K562 (cell line): ENCODE measurements around the gene MAST3. TPM values are rescaled to one million over a fixed set of nuclear protein-coding genes. Genes with fewer than 3 reads are reported as not detected.

Experiments used
- ATF3 ChIP-seq, 2 experiments: fragments of 450-650 bp in 1 of 2; sonication (generic) in 1 of 2; formaldehyde crosslinking in 1 of 2; IDR thresholded peaks in 1 of 2; conservative IDR thresholded peaks in 1 of 2; 2 replicates each; pipeline versions ENCODE4 v1.6.1 to v1.8.1; 2016 to 2023; ENCODE audit warnings: mild to moderate bottlenecking in 2 of 2, moderate library complexity in 2 of 2, inconsistent platforms in 1 of 2, missing genetic modification reagents in 1 of 2
- ATF4 ChIP-seq: fragments of 450-650 bp; formaldehyde crosslinking; IDR thresholded peaks from 2 replicates; pipeline ENCODE4 v1.4.0; 2022; ENCODE audit warnings: mild to moderate bottlenecking, moderate library complexity
- CREB3 ChIP-seq: fragments of 450-650 bp; conservative IDR thresholded peaks from 2 replicates; pipeline ENCODE4 v1.6.1; 2016; ENCODE audit warnings: missing genetic modification characterization, low read depth, mild to moderate bottlenecking, missing compliant biosample characterization, moderate library complexity
- ETV6 ChIP-seq, 3 experiments: fragments of 150-350 bp in 1 of 3; sonication (generic) in 1 of 3; formaldehyde crosslinking in 1 of 3; IDR thresholded peaks; 2 replicates each; pipeline versions ENCODE4 v1.6.1 to v1.8.0; 2014 to 2022; ENCODE audit warnings: borderline replicate concordance in 2 of 3, low read depth in 2 of 3, antibody characterized with exemption in 1 of 3, low read length in 1 of 3, mild to moderate bottlenecking in 1 of 3, missing genetic modification reagents in 1 of 3
- FOSL1 ChIP-seq: fragments of 200-800 bp; sonication (Bioruptor generic); conservative IDR thresholded peaks from 2 replicates; pipeline ENCODE4 v1.6.1; 2016; ENCODE audit warnings: missing genetic modification characterization, missing compliant biosample characterization
- IRF9 ChIP-seq: fragments of 450-650 bp; IDR thresholded peaks from 2 replicates; pipeline ENCODE4 v1.6.1; 2016; ENCODE audit warnings: missing biosample characterization, missing genetic modification characterization
- KHSRP ChIP-seq: fragments of 450-650 bp; IDR thresholded peaks from 2 replicates; pipeline ENCODE4 v1.6.1; 2017
- NFIX ChIP-seq: fragments of 250-450 bp; sonication (Bioruptor Pico); IDR thresholded peaks from 2 replicates; pipeline ENCODE4 v1.4.0; 2020; ENCODE audit warnings: low read depth, mild to moderate bottlenecking, moderate library complexity
- PKNOX1 ChIP-seq: fragments of 450-650 bp; IDR thresholded peaks from 2 replicates; pipeline ENCODE4 v1.6.1; 2016
- USF1 ChIP-seq: sonication (generic); formaldehyde crosslinking; IDR thresholded peaks from 2 replicates; pipeline ENCODE4 v1.9.0; 2022; ENCODE audit warnings: mild to moderate bottlenecking, missing genetic modification reagents
- polyA plus RNA-seq, 8 experiments: library from polyadenylated mRNA; depleted of rRNA in 4 of 8; stranded (reverse) in 5 of 8; unstranded in 3 of 8; fragments of >200 nt; fragmentation: Nextera tagmentation in 2 of 8; fragmentation: Illumina TruSeq in 1 of 8; extraction: Ambion mirVana in 2 of 8; extraction: Trizol in 1 of 8; gene quantifications; 2 replicates each; pipeline versions ENCODE4 v1.2.1 to v1.2.3, GENCODE V29; 2011 to 2014; ENCODE audit warnings: inconsistent platforms in 1 of 8, missing spikeins in 1 of 8
- total RNA-seq, 7 experiments: library from RNA; depleted of rRNA in 6 of 7; stranded (reverse); fragments of >200 nt in 6 of 7; fragmentation: Illumina TruSeq in 2 of 7; extraction: Trizol in 2 of 7; gene quantifications; 2 replicates each; pipeline versions ENCODE4 v1.2.1 to v1.2.3, GENCODE V29; 2011 to 2021; ENCODE audit warnings: low replicate concordance in 1 of 7

Gene MAST3
- total and polyA plus RNA-seq, 9 of the 15 experiments (the other 6 are each of a cell fraction or from before 2014, with no cell fraction given) = 0.94 to 9.9 (median 2.4) TPM

- TF ChIP-seq ATF4 (CRISPR knock-in tag) = no peak
- no peak for TF ChIP-seq CREB3
- TF ChIP-seq ETV6 (IDR thresholded peaks at IDR 0.05; ENCODE audit: borderline replicate concordance in 1 of 2, low read depth in 2 of 2, low read length in 1 of 2) = no peak
- no peak for TF ChIP-seq ETV6 (CRISPR knock-in tag; IDR thresholded peaks at IDR 0.05; ENCODE audit: borderline replicate concordance)
- no peak for TF ChIP-seq KHSRP
- peak; percentile 92 for TF ChIP-seq PKNOX1
- TF ChIP-seq IRF9 (tag) = peak; percentile 74; the same call in 1 of the 2 replicates
- peak; percentile 22; the same call in 1 of the 2 replicates for TF ChIP-seq ATF3 (IDR thresholded peaks at IDR 0.05)
- no peak for TF ChIP-seq ATF3 (CRISPR knock-in tag; conservative IDR thresholded peaks at IDR 0.05)
- 0 out of 2 replicates have a peak, but pooled peaks have one; percentile 31 for TF ChIP-seq USF1 (CRISPR knock-in tag)
- TF ChIP-seq FOSL1 = no peak
- no peak for TF ChIP-seq NFIX (CRISPR knock-in tag)
Measured at GRCh38 chr19:18135712-18136584, 38.4 kb downstream of the MAST3 start (continued).
